Gastrocnemius medialis (tissue), 4 donors: ENCODE measurements around the gene GAS7.

Source experiments
- POLR2A ChIP-seq, 2 donors: fragments of 450-650 bp; IDR thresholded peaks; one replicate each; pipeline ENCODE4 v1.6.1; 2017; ENCODE audit warnings: antibody characterized with exemption in 2 of 2, mild to moderate bottlenecking in 2 of 2, moderate library complexity in 2 of 2
- TF ChIP-seq, protein P1 (sequence below), 5 experiments: fragments of 450-650 bp in 3 of 5; fragments of 200-600 bp in 2 of 5; sonication (generic) in 2 of 5; IDR thresholded peaks in 4 of 5; conservative IDR thresholded peaks in 1 of 5; 1 replicate in 4 of 5; 2 replicates in 1 of 5; pipeline ENCODE4 v1.5.1; 2016 to 2019; ENCODE audit warnings: antibody characterized with exemption in 5 of 5, mild to moderate bottlenecking in 3 of 5, moderate library complexity in 3 of 5

DNA sequence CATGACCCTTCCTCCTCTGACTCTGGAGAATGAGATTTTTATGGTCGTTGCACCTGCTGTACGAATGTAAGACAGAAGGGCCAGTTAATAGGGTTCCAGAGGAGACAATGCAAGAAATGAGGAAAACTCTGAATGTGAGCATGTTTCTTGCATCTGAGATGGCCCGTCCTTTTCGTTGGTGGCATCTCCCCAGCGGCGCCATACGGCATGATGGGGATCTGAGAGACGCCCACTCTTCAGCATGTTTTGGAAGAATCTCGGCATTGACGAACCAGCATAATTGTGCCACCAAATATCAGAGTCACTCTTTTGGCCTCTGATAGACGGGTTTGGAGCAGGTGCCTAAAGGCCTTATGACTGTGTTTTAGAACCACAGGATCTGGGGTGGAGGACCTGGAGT lies 166.8 kb downstream of the GAS7 start:
- TF ChIP-seq, protein P1, sequence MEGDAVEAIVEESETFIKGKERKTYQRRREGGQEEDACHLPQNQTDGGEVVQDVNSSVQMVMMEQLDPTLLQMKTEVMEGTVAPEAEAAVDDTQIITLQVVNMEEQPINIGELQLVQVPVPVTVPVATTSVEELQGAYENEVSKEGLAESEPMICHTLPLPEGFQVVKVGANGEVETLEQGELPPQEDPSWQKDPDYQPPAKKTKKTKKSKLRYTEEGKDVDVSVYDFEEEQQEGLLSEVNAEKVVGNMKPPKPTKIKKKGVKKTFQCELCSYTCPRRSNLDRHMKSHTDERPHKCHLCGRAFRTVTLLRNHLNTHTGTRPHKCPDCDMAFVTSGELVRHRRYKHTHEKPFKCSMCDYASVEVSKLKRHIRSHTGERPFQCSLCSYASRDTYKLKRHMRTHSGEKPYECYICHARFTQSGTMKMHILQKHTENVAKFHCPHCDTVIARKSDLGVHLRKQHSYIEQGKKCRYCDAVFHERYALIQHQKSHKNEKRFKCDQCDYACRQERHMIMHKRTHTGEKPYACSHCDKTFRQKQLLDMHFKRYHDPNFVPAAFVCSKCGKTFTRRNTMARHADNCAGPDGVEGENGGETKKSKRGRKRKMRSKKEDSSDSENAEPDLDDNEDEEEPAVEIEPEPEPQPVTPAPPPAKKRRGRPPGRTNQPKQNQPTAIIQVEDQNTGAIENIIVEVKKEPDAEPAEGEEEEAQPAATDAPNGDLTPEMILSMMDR (IDR thresholded peaks at IDR 0.05 in 4 of 5, conservative IDR thresholded peaks at IDR 0.05 in 1 of 5) = no peak
- TF ChIP-seq POLR2A (IDR thresholded peaks at IDR 0.05) = no peak
